A673 (cell line): ENCODE data around the gene SHISAL1. TPM values are rescaled to one million over a fixed set of nuclear protein-coding genes. Genes with fewer than 3 reads are reported as not detected.

Experiments
- BruUV-seq: library from RNA; stranded (reverse); fragments of 400-500 nt; replicated peaks from 2 replicates; lab custom pipeline; 2021; lab: Mats Ljungman, UMichigan
- CTCF ChIA-PET: fragments of 300-600 bp; sonication (Branson Sonifier 250); formaldehyde crosslinking; loops from one replicate; lab custom pipeline; 2022; ENCODE audit warnings: antibody characterized with exemption; lab: Charles Lee
- POLR2A ChIA-PET: fragments of 300-600 bp; sonication (Branson Sonifier 250); formaldehyde crosslinking; loops from one replicate; lab custom pipeline; 2022; ENCODE audit warnings: antibody characterized with exemption; ENCODE audit not compliant: low non-redundant PET; lab: Charles Lee
- DNase-seq: peaks from one replicate; pipeline ENCODE4 v3.0.0-alpha.2; 2015; ENCODE audit warnings: low spot score
- H3K27ac ChIP-seq: fragments of 200-600 bp; sonication (generic); 2 replicates; pipeline ENCODE4 v1.5.1; 2016; ENCODE audit warnings: mixed run types, low read depth, mild to moderate bottlenecking, mixed read lengths, antibody characterized with exemption, low read length; ENCODE audit not compliant: poor library complexity, severe bottlenecking
- H3K27me3 ChIP-seq: fragments of 200-600 bp; sonication (generic); replicated peaks from 2 replicates; pipeline ENCODE4 v1.6.1; 2017; ENCODE audit warnings: mixed run types, low read depth, mild to moderate bottlenecking, mixed read lengths, antibody characterized with exemption, low read length; ENCODE audit not compliant: insufficient read depth, poor library complexity
- H3K36me3 ChIP-seq: fragments of 200-600 bp; sonication (generic); 2 replicates; pipeline ENCODE4 v1.6.1; 2016; ENCODE audit warnings: mixed run types, mild to moderate bottlenecking, mixed read lengths, antibody characterized with exemption, low read length; ENCODE audit not compliant: insufficient read depth, poor library complexity, severe bottlenecking
- H3K4me1 ChIP-seq: fragments of 200-600 bp; sonication (generic); 2 replicates; pipeline ENCODE4 v1.6.1; 2017; ENCODE audit warnings: mixed run types, mild to moderate bottlenecking, mixed read lengths, antibody characterized with exemption, low read length; ENCODE audit not compliant: insufficient read depth, poor library complexity, severe bottlenecking
- H3K4me3 ChIP-seq: fragments of 200-600 bp; sonication (generic); 2 replicates; pipeline ENCODE4 v1.5.1; 2016; ENCODE audit warnings: low read depth, mixed run types, mild to moderate bottlenecking, mixed read lengths, low read length; ENCODE audit not compliant: poor library complexity, severe bottlenecking
- H3K9me3 ChIP-seq: fragments of 200-600 bp; sonication (generic); 2 replicates; pipeline ENCODE4 v1.6.1; 2016; ENCODE audit warnings: mixed run types, low read depth, mild to moderate bottlenecking, mixed read lengths, antibody characterized with exemption, low read length; ENCODE audit not compliant: poor library complexity, severe bottlenecking
- CTCF ChIP-seq: fragments of 300-800, 200-600 bp; sonication (generic); conservative IDR thresholded peaks from 2 replicates; pipeline ENCODE4 v1.5.1; 2017; ENCODE audit warnings: low read depth, mild to moderate bottlenecking, antibody characterized with exemption, low read length, moderate library complexity, mixed read lengths
- EZH2 ChIP-seq: fragments of 200-600 bp; sonication (generic); IDR thresholded peaks from 2 replicates; pipeline ENCODE4 v1.6.1; 2017; ENCODE audit warnings: borderline replicate concordance, low read depth, mild to moderate bottlenecking, mixed read lengths, antibody characterized with exemption, low read length; ENCODE audit not compliant: poor library complexity, severe bottlenecking
- intact Hi-C: fragments of 100-400 bp; cut with micrococcal nuclease; formaldehyde crosslinking; loops from one replicate; pipeline ENCODE4 v1.10.0; 2022; ENCODE audit not compliant: unreplicated experiment
- total RNA-seq: library from RNA; stranded (reverse); gene quantifications from 2 replicates; pipeline ENCODE4 v1.2.3, GENCODE V29; 2021

SHISAL1 gene
- total RNA-seq, 1 experiment from 2014 or later: 1.8 TPM

DNA sequence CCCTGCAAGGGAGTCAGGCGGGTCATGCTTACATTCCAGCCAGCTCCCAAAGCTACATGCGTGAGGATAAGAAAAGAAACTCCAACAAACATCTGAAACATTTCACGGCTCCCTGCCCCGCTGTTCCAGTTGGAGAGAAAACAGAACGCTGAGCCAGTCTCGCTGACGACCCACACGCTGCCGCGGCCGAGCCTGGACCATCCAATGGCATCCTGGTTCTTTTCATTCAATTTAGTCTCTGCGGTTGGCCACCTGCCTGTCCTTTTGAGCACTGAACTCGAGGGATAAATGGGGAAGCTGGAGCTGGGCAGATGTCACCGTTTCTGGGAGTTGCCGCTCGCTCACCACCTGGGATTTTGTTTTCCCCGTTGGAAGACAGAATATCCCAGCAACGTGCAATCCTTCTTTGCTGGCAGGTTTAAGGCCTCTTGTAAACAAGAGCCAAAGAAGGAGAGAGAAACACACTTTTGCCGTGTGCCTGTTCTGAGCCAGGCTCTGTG, 45.3 kb upstream of the SHISAL1 start:
- Histone ChIP-seq H3K9me3 (no peaks in the 10 kb centered on the region), H3K4me3 (no peak overlapping the region), H3K27ac (no peak overlapping the region), H3K36me3 (no peaks in the 10 kb centered on the region), H3K4me1 (no peaks in the 10 kb centered on the region), H3K27me3 (no peaks in the 10 kb centered on the region)
- POLR2A ChIA-PET: no interaction called here
- TF ChIP-seq EZH2 (no peak), CTCF (no peak)
- intact Hi-C loops: loop anchor here (2.0 to 10.0 kb wide), 2 partner anchors 275 to 363 kb away; no protein-coding TSS in a partner anchor
- CTCF ChIA-PET: no interaction called here
- no peak for DNase-seq
- BruUV-seq: no TSS peak

- no peaks in the 10 kb centered on the region for H3K4me1 ChIP-seq
- intact Hi-C loops: loop anchor here (2.0 to 10.0 kb wide), 2 partner anchors 275 to 363 kb away; no protein-coding TSS in a partner anchor
- DNase-seq: peak; percentile 36
- H3K27ac ChIP-seq: no peak overlapping the region
- BruUV-seq: no TSS peak
- CTCF ChIA-PET: no interaction called here
- no peak overlapping the region for H3K4me3 ChIP-seq
- POLR2A ChIA-PET: no interaction called here
- no peaks in the 10 kb centered on the region for H3K9me3 ChIP-seq
- H3K36me3 ChIP-seq: no peaks in the 10 kb centered on the region
- TF ChIP-seq EZH2 (no peak), CTCF (peak; percentile 38; the same call in 1 of the 2 replicates)
- H3K27me3 ChIP-seq: no peaks in the 10 kb centered on the region
Measured at GRCh38 chr22:44357296-44357965, 44.7 kb upstream of the SHISAL1 start.

GRCh38 chr22:44355716-44356070, 42.9 kb upstream of the SHISAL1 start:
- intact Hi-C loops: loop anchor here (2.0 to 10.0 kb wide), 2 partner anchors 273 to 361 kb away; no protein-coding TSS in a partner anchor
- H3K9me3 ChIP-seq: no peaks in the 10 kb centered on the region
- no peak overlapping the region for H3K27ac ChIP-seq
- no peak for DNase-seq
- no peaks in the 10 kb centered on the region for H3K27me3 ChIP-seq
- POLR2A ChIA-PET: no interaction called here
- no peak overlapping the region for H3K4me3 ChIP-seq
- peaks cover 5% of the 10 kb centered on the region for H3K4me1 ChIP-seq
- CTCF ChIA-PET: no interaction called here
- no TSS peak for BruUV-seq
- TF ChIP-seq CTCF: no peak
- TF ChIP-seq EZH2: no peak
- no peaks in the 10 kb centered on the region for H3K36me3 ChIP-seq
